ENCODE data around the gene WDR54.

WDR54 gene

GRCh38 chr2:74461187-74462053 is 39.9 kb downstream of the WDR54 start:
- Histone ChIP-seq H3K27ac (replicated peaks) (no peak overlapping the region), H3K27me3 (ENCODE audit: insufficient read depth, poor library complexity, severe bottlenecking) (no peaks in the 10 kb centered on the region), H3K4me3 (replicated peaks; ENCODE audit: insufficient read depth, low read length) (no peak overlapping the region)
- TF ChIP-seq POLR2AphosphoS5 (IDR thresholded peaks at IDR 0.05; ENCODE audit: low read depth) (no peak; the same call in 1 of the 2 replicates), SPI1 (IDR thresholded peaks at IDR 0.05; ENCODE audit: borderline replicate concordance, low read depth) (no peak), CTCF (IDR thresholded peaks at IDR 0.05; ENCODE audit: insufficient read depth, low read length) (no peak), REST (IDR thresholded peaks at IDR 0.05; ENCODE audit: insufficient replicate concordance, low read depth) (no peak), GABPA (IDR thresholded peaks at IDR 0.05; ENCODE audit: low read depth) (no peak)
- no peak for DNase-seq (ENCODE audit: low read depth in 1 of 2, low spot score in 1 of 2)

- TF ChIP-seq GABPA (IDR thresholded peaks at IDR 0.05; ENCODE audit: low read depth) (no peak), SPI1 (IDR thresholded peaks at IDR 0.05; ENCODE audit: borderline replicate concordance, low read depth) (no peak), CTCF (IDR thresholded peaks at IDR 0.05; ENCODE audit: insufficient read depth, low read length) (no peak), REST (IDR thresholded peaks at IDR 0.05; ENCODE audit: insufficient replicate concordance, low read depth) (no peak), POLR2AphosphoS5 (IDR thresholded peaks at IDR 0.05; ENCODE audit: low read depth) (no peak)
- no peaks in the 10 kb centered on the region for H3K27me3 ChIP-seq (ENCODE audit: insufficient read depth, poor library complexity, severe bottlenecking)
- H3K4me3 ChIP-seq (replicated peaks; ENCODE audit: insufficient read depth, low read length): no peak overlapping the region
- no peak overlapping the region for H3K27ac ChIP-seq (replicated peaks)
- no peak for DNase-seq (ENCODE audit: low read depth in 1 of 2, low spot score in 1 of 2)
Measured at GRCh38 chr2:74462054-74462785, 40.7 kb downstream of the WDR54 start.

- no peak for DNase-seq (ENCODE audit: low read depth in 1 of 2, low spot score in 1 of 2)
- Histone ChIP-seq H3K4me3 (replicated peaks; ENCODE audit: insufficient read depth, low read length) (no peak overlapping the region), H3K27me3 (ENCODE audit: insufficient read depth, poor library complexity, severe bottlenecking) (no peaks in the 10 kb centered on the region), H3K27ac (replicated peaks) (no peak overlapping the region)
- TF ChIP-seq SPI1 (IDR thresholded peaks at IDR 0.05; ENCODE audit: borderline replicate concordance, low read depth): no peak
- TF ChIP-seq POLR2AphosphoS5 (IDR thresholded peaks at IDR 0.05; ENCODE audit: low read depth): no peak
- no peak for TF ChIP-seq GABPA (IDR thresholded peaks at IDR 0.05; ENCODE audit: low read depth)
- no peak for TF ChIP-seq CTCF (IDR thresholded peaks at IDR 0.05; ENCODE audit: insufficient read depth, low read length)
- TF ChIP-seq REST (IDR thresholded peaks at IDR 0.05; ENCODE audit: insufficient replicate concordance, low read depth): no peak
Measured at GRCh38 chr2:74462786-74463105, 41.2 kb downstream of the WDR54 start.

Measured in HL-60 (cell line).